Kidney tubule cell (primary cell): ENCODE measurements around the gene LNPEP.

Experiments
- DNase-seq: peaks from one replicate; pipeline ENCODE4 v3.0.0-alpha.2; 2018; ENCODE audit warnings: low spot score

LNPEP gene

GRCh38 chr5:96935559-96936430 is at the start of gene LNPEP:
Gene LNPEP (plus strand): TSS chr5:96936080. CDS start chr5:96936156, 76 bp downstream.
- peak; percentile 99 for DNase-seq

- peak; percentile 91 for DNase-seq
Measured at GRCh38 chr5:96893342-96893741, 42.5 kb upstream of the LNPEP start.

- DNase-seq, result no peak
Measured at GRCh38 chr5:96896276-96896675, 39.6 kb upstream of the LNPEP start.

- no peak for DNase-seq
Measured at GRCh38 chr5:96896806-96897205, 39.1 kb upstream of the LNPEP start.

- DNase-seq, result no peak
Measured at GRCh38 chr5:96901384-96901783, 34.5 kb upstream of the LNPEP start.

GRCh38 chr5:96901841-96902240 is 34.0 kb upstream of the LNPEP start:
- DNase-seq, result no peak

- peak; percentile 78 for DNase-seq
Measured at GRCh38 chr5:96902876-96903275, 33.0 kb upstream of the LNPEP start.

GRCh38 chr5:96903300-96903699 is 32.6 kb upstream of the LNPEP start:
- peak; percentile 69 for DNase-seq

GRCh38 chr5:96904054-96904931 is 31.6 kb upstream of the LNPEP start:
- DNase-seq, result peak; percentile 24

GRCh38 chr5:96905864-96906263 is 30.0 kb upstream of the LNPEP start:
- no peak for DNase-seq

- DNase-seq, result no peak
Measured at GRCh38 chr5:96909003-96909402, 26.9 kb upstream of the LNPEP start.

GRCh38 chr5:96909435-96909834 is 26.4 kb upstream of the LNPEP start:
- DNase-seq, result no peak

- no peak for DNase-seq
Measured at GRCh38 chr5:96911139-96911538, 24.7 kb upstream of the LNPEP start.

- no peak for DNase-seq
Measured at GRCh38 chr5:96913233-96913632, 22.6 kb upstream of the LNPEP start.

GRCh38 chr5:96919754-96920197 is 16.1 kb upstream of the LNPEP start:
- DNase-seq, result no peak

- no peak for DNase-seq
Measured at GRCh38 chr5:96920744-96921355, 15.0 kb upstream of the LNPEP start.

GRCh38 chr5:96922499-96923244 is 13.2 kb upstream of the LNPEP start:
- DNase-seq, result no peak

- no peak for DNase-seq
Measured at GRCh38 chr5:96924016-96924443, 11.8 kb upstream of the LNPEP start.

GRCh38 chr5:96926276-96926675 is 9.6 kb upstream of the LNPEP start:
- no peak for DNase-seq

- DNase-seq, result no peak
Measured at GRCh38 chr5:96927008-96927407, 8.9 kb upstream of the LNPEP start.

- DNase-seq, result no peak
Measured at GRCh38 chr5:96928931-96929708, 6.8 kb upstream of the LNPEP start.
